ENCODE data around the gene ASPDH. TPM values are rescaled to one million over a fixed set of nuclear protein-coding genes. Genes with fewer than 3 reads are reported as not detected.
A peak's percentile ranks its signal among the peaks of the same experiment; 100 is the strongest.

Gene ASPDH
- total RNA-seq, 2 donors from 2014 or later = not detected

GRCh38 chr19:50493171-50493570 is 20.5 kb downstream of the ASPDH start:
- no peaks in the 10 kb centered on the region for H3K9me3 Mint-ChIP-seq
- H3K36me3 Mint-ChIP-seq = no peaks in the 10 kb centered on the region
- no peak overlapping the region for H3K27ac Mint-ChIP-seq
- ATAC-seq (no peak), DNase-seq (ENCODE audit: low spot score in 2 of 2) (no peak)

- Mint-ChIP-seq H3K27ac (peak overlapping the region; percentile 47 to 76), H3K9me3 (no peaks in the 10 kb centered on the region), H3K36me3 (no peaks in the 10 kb centered on the region)
- ATAC-seq = peak; percentile 57 to 81
- no peak for DNase-seq (ENCODE audit: low spot score in 2 of 2)
Measured at GRCh38 chr19:50492303-50493052, 21.2 kb downstream of the ASPDH start.

GRCh38 chr19:50490991-50491472 is 22.7 kb downstream of the ASPDH start:
- H3K9me3 Mint-ChIP-seq = no peaks in the 10 kb centered on the region
- DNase-seq (ENCODE audit: low spot score in 2 of 2) (no peak), ATAC-seq (no peak)
- peaks cover 0 to 11% of the 10 kb centered on the region in 2 donors for H3K36me3 Mint-ChIP-seq
- peak overlapping the region in 1 of 2 donors; percentile 76 for H3K27ac Mint-ChIP-seq

- ATAC-seq = no peak
- peaks cover 0 to 4% of the 10 kb centered on the region in 2 donors for H3K9me3 Mint-ChIP-seq
- peak overlapping the region in 1 of 2 donors; percentile 76 for H3K27ac Mint-ChIP-seq
- peaks cover 0 to 16% of the 10 kb centered on the region in 2 donors for H3K36me3 Mint-ChIP-seq
- no peak for DNase-seq (ENCODE audit: low spot score in 2 of 2)
Measured at GRCh38 chr19:50490411-50490811, 23.3 kb downstream of the ASPDH start.

GRCh38 chr19:50489461-50490011 is 24.2 kb downstream of the ASPDH start:
- Mint-ChIP-seq H3K27ac (peak overlapping the region in 1 of 2 donors; percentile 42), H3K9me3 (peaks cover 0 to 4% of the 10 kb centered on the region in 2 donors), H3K36me3 (peaks cover 0 to 22% of the 10 kb centered on the region in 2 donors)
- DNase-seq (ENCODE audit: low spot score in 2 of 2) (no peak), ATAC-seq (no peak)

- Mint-ChIP-seq H3K36me3 (peaks cover 0 to 22% of the 10 kb centered on the region in 2 donors), H3K27ac (peak overlapping the region; percentile 15 to 42), H3K9me3 (peaks cover 0 to 4% of the 10 kb centered on the region in 2 donors)
- ATAC-seq (no peak), DNase-seq (ENCODE audit: low spot score in 2 of 2) (no peak)
Measured at GRCh38 chr19:50488389-50489194, 25.1 kb downstream of the ASPDH start.

GRCh38 chr19:50486823-50487515 is 26.7 kb downstream of the ASPDH start:
- peak overlapping the region in 1 of 2 donors; percentile 19 for H3K27ac Mint-ChIP-seq
- H3K36me3 Mint-ChIP-seq = peaks cover 4 to 27% of the 10 kb centered on the region in 2 donors
- DNase-seq (ENCODE audit: low spot score in 2 of 2) (peak in 1 of 2 donors; percentile 77), ATAC-seq (peak; percentile 39 to 68)
- H3K9me3 Mint-ChIP-seq = peaks cover 0 to 4% of the 10 kb centered on the region in 2 donors

GRCh38 chr19:50485284-50485955 is 28.3 kb downstream of the ASPDH start:
- no peak for ATAC-seq
- H3K9me3 Mint-ChIP-seq = peaks cover 0 to 4% of the 10 kb centered on the region in 2 donors

GRCh38 chr19:50482916-50483315 is 30.8 kb downstream of the ASPDH start:
- DNase-seq (ENCODE audit: low spot score in 2 of 2) (no peak), ATAC-seq (no peak)
- peaks cover 0 to 4% of the 10 kb centered on the region in 2 donors for H3K9me3 Mint-ChIP-seq
- no peak overlapping the region for H3K27ac Mint-ChIP-seq
- H3K36me3 Mint-ChIP-seq = peaks cover 4 to 35% of the 10 kb centered on the region in 2 donors

More at GRCh38 chr19:50485284-50485955, 28.3 kb downstream of the ASPDH start:
- Mint-ChIP-seq H3K36me3 (peaks cover 4 to 27% of the 10 kb centered on the region in 2 donors), H3K27ac (no peak overlapping the region)
- DNase-seq (ENCODE audit: low spot score in 2 of 2) = no peak

- Mint-ChIP-seq H3K9me3 (peaks cover 0 to 4% of the 10 kb centered on the region in 2 donors), H3K36me3 (peaks cover 9 to 40% of the 10 kb centered on the region in 2 donors), H3K27ac (no peak overlapping the region)
- no peak for DNase-seq (ENCODE audit: low spot score in 2 of 2)
- no peak for ATAC-seq
Measured at GRCh38 chr19:50482271-50482855, 31.4 kb downstream of the ASPDH start.

GRCh38 chr19:50481351-50482149 is 32.2 kb downstream of the ASPDH start:
- no peak for DNase-seq (ENCODE audit: low spot score in 2 of 2)
- Mint-ChIP-seq H3K27ac (peak overlapping the region in 1 of 2 donors; percentile 56), H3K9me3 (peaks cover 0 to 4% of the 10 kb centered on the region in 2 donors), H3K36me3 (peaks cover 11 to 39% of the 10 kb centered on the region in 2 donors)
- no peak for ATAC-seq

- Mint-ChIP-seq H3K27ac (peak overlapping the region; percentile 56 to 77), H3K9me3 (peaks cover 0 to under 1% of the 10 kb centered on the region in 2 donors), H3K36me3 (peaks cover 11 to 32% of the 10 kb centered on the region in 2 donors)
- ATAC-seq (no peak), DNase-seq (ENCODE audit: low spot score in 2 of 2) (no peak)
Measured at GRCh38 chr19:50480281-50481111, 33.2 kb downstream of the ASPDH start.

- no peak for ATAC-seq
- peaks cover 11 to 26% of the 10 kb centered on the region in 2 donors for H3K36me3 Mint-ChIP-seq
- H3K9me3 Mint-ChIP-seq = no peaks in the 10 kb centered on the region
- DNase-seq (ENCODE audit: low spot score in 2 of 2) = no peak
- H3K27ac Mint-ChIP-seq = no peak overlapping the region
Measured at GRCh38 chr19:50479761-50480251, 33.9 kb downstream of the ASPDH start.

Data from activated naive CD4-positive, alpha-beta T cell treated with anti-CD3 and anti-CD28 coated beads, Interleukin-2, amount 50 U/mL, for 72 hours (primary cell).